ENCODE results near the gene NUP214.

NUP214 gene

GRCh38 chr9:131104016-131104740 is 21.2 kb upstream of the NUP214 start:
- no CpG with 5 or more reads among the region's 5 CpGs for WGBS (ENCODE audit: extremely low coverage, insufficient coverage, low lambda C conversion rate)
- H3K4me3 ChIP-seq (ENCODE audit: low read length): no peak overlapping the region
- H4K5ac ChIP-seq (ENCODE audit: low read length): no peak overlapping the region
- no peak overlapping the region for H3K4ac ChIP-seq (ENCODE audit: low read depth, low read length)
- peaks cover 3% of the 10 kb centered on the region for H3K79me1 ChIP-seq (ENCODE audit: low read length)
- no peak overlapping the region for H2AK5ac ChIP-seq (ENCODE audit: low read length)
- H3K56ac ChIP-seq (ENCODE audit: low read length): no peak overlapping the region
- H3K9ac ChIP-seq (ENCODE audit: low read length): no peak overlapping the region
- no peak overlapping the region for H3K27ac ChIP-seq (ENCODE audit: low read depth, low read length)
- no peak overlapping the region for H3K18ac ChIP-seq (ENCODE audit: low read length)
- H3K4me1 ChIP-seq (ENCODE audit: control insufficient read depth, low read depth, low read length): peaks cover 2% of the 10 kb centered on the region
- H2BK15ac ChIP-seq (replicated peaks; ENCODE audit: low read depth): no peak overlapping the region
- H2BK5ac ChIP-seq (ENCODE audit: low read length): no peak overlapping the region
- no peak overlapping the region for H4K8ac ChIP-seq (ENCODE audit: low read depth, low read length)
- DNase-seq: no peak
- H3K36me3 ChIP-seq (ENCODE audit: control insufficient read depth, insufficient read depth, low read length): peaks cover 4% of the 10 kb centered on the region
- H2BK120ac ChIP-seq (ENCODE audit: low read depth, low read length): no peak overlapping the region
- no peaks in the 10 kb centered on the region for H3K79me2 ChIP-seq (ENCODE audit: control insufficient read depth, insufficient read depth, low read length)
- H3K4me2 ChIP-seq (ENCODE audit: low read length): no peak overlapping the region
- H3K27me3 ChIP-seq (ENCODE audit: insufficient read depth, low read length, poor library complexity): no peaks in the 10 kb centered on the region
- no peak overlapping the region for H3K23ac ChIP-seq (ENCODE audit: low read length)

- Histone ChIP-seq H4K8ac (ENCODE audit: low read depth, low read length) (no peak overlapping the region), H3K4me3 (ENCODE audit: low read length) (no peak overlapping the region), H3K56ac (ENCODE audit: low read length) (no peak overlapping the region), H3K36me3 (ENCODE audit: control insufficient read depth, insufficient read depth, low read length) (peaks cover 4% of the 10 kb centered on the region), H2BK15ac (replicated peaks; ENCODE audit: low read depth) (no peak overlapping the region), H2AK5ac (ENCODE audit: low read length) (no peak overlapping the region), H3K79me2 (ENCODE audit: control insufficient read depth, insufficient read depth, low read length) (no peaks in the 10 kb centered on the region), H3K27ac (ENCODE audit: low read depth, low read length) (no peak overlapping the region), H2BK5ac (ENCODE audit: low read length) (no peak overlapping the region), H3K18ac (ENCODE audit: low read length) (no peak overlapping the region), H3K9ac (ENCODE audit: low read length) (no peak overlapping the region), H3K4me1 (ENCODE audit: control insufficient read depth, low read depth, low read length) (no peaks in the 10 kb centered on the region), H3K23ac (ENCODE audit: low read length) (no peak overlapping the region), H3K79me1 (ENCODE audit: low read length) (no peaks in the 10 kb centered on the region), H4K5ac (ENCODE audit: low read length) (no peak overlapping the region), H3K4me2 (ENCODE audit: low read length) (no peak overlapping the region), H3K4ac (ENCODE audit: low read depth, low read length) (no peak overlapping the region), H2BK120ac (ENCODE audit: low read depth, low read length) (no peak overlapping the region), H3K27me3 (ENCODE audit: insufficient read depth, low read length, poor library complexity) (no peaks in the 10 kb centered on the region)
- DNase-seq: no peak
- no CpG with 5 or more reads among the region's 8 CpGs for WGBS (ENCODE audit: extremely low coverage, insufficient coverage, low lambda C conversion rate)
These were observed 19.4 kb upstream of the NUP214 start for GRCh38 chr9:131105952-131106351.

GRCh38 chr9:131107760-131108159 is 17.6 kb upstream of the NUP214 start:
- Histone ChIP-seq H3K23ac (ENCODE audit: low read length) (no peak overlapping the region), H3K4me1 (ENCODE audit: control insufficient read depth, low read depth, low read length) (no peaks in the 10 kb centered on the region), H3K79me1 (ENCODE audit: low read length) (no peaks in the 10 kb centered on the region), H2BK15ac (replicated peaks; ENCODE audit: low read depth) (no peak overlapping the region), H4K5ac (ENCODE audit: low read length) (no peak overlapping the region), H3K36me3 (ENCODE audit: control insufficient read depth, insufficient read depth, low read length) (peaks cover 7% of the 10 kb centered on the region), H3K4me2 (ENCODE audit: low read length) (no peak overlapping the region), H3K4ac (ENCODE audit: low read depth, low read length) (no peak overlapping the region), H3K79me2 (ENCODE audit: control insufficient read depth, insufficient read depth, low read length) (no peaks in the 10 kb centered on the region), H4K8ac (ENCODE audit: low read depth, low read length) (no peak overlapping the region), H2BK5ac (ENCODE audit: low read length) (no peak overlapping the region), H3K9ac (ENCODE audit: low read length) (no peak overlapping the region), H3K27me3 (ENCODE audit: insufficient read depth, low read length, poor library complexity) (no peaks in the 10 kb centered on the region), H2BK120ac (ENCODE audit: low read depth, low read length) (no peak overlapping the region), H3K18ac (ENCODE audit: low read length) (no peak overlapping the region), H2AK5ac (ENCODE audit: low read length) (no peak overlapping the region), H3K27ac (ENCODE audit: low read depth, low read length) (no peak overlapping the region), H3K4me3 (ENCODE audit: low read length) (no peak overlapping the region), H3K56ac (ENCODE audit: low read length) (no peak overlapping the region)
- no CpG with 5 or more reads among the region's 8 CpGs for WGBS (ENCODE audit: extremely low coverage, insufficient coverage, low lambda C conversion rate)
- no peak for DNase-seq

- peak; percentile 54 for DNase-seq
- H3K4me2 ChIP-seq (ENCODE audit: low read length): no peak overlapping the region
- no CpG with 5 or more reads among the region's 10 CpGs for WGBS (ENCODE audit: extremely low coverage, insufficient coverage, low lambda C conversion rate)
- no peaks in the 10 kb centered on the region for H3K27me3 ChIP-seq (ENCODE audit: insufficient read depth, low read length, poor library complexity)
- H3K4me1 ChIP-seq (ENCODE audit: control insufficient read depth, low read depth, low read length): no peaks in the 10 kb centered on the region
- H3K27ac ChIP-seq (ENCODE audit: low read depth, low read length): no peak overlapping the region
- no peak overlapping the region for H2BK5ac ChIP-seq (ENCODE audit: low read length)
- no peak overlapping the region for H3K4ac ChIP-seq (ENCODE audit: low read depth, low read length)
- H3K9ac ChIP-seq (ENCODE audit: low read length): no peak overlapping the region
- H2AK5ac ChIP-seq (ENCODE audit: low read length): no peak overlapping the region
- H2BK120ac ChIP-seq (ENCODE audit: low read depth, low read length): no peak overlapping the region
- no peak overlapping the region for H4K8ac ChIP-seq (ENCODE audit: low read depth, low read length)
- H2BK15ac ChIP-seq (replicated peaks; ENCODE audit: low read depth): no peak overlapping the region
- H3K4me3 ChIP-seq (ENCODE audit: low read length): no peak overlapping the region
- H3K18ac ChIP-seq (ENCODE audit: low read length): no peak overlapping the region
- peaks cover 5% of the 10 kb centered on the region for H3K36me3 ChIP-seq (ENCODE audit: control insufficient read depth, insufficient read depth, low read length)
- H3K79me1 ChIP-seq (ENCODE audit: low read length): no peaks in the 10 kb centered on the region
- H3K79me2 ChIP-seq (ENCODE audit: control insufficient read depth, insufficient read depth, low read length): no peaks in the 10 kb centered on the region
- H4K5ac ChIP-seq (ENCODE audit: low read length): no peak overlapping the region
- H3K23ac ChIP-seq (ENCODE audit: low read length): no peak overlapping the region
- no peak overlapping the region for H3K56ac ChIP-seq (ENCODE audit: low read length)
These were observed 14.1 kb upstream of the NUP214 start for GRCh38 chr9:131111186-131111853.

- no CpG with 5 or more reads among the region's 25 CpGs for WGBS (ENCODE audit: extremely low coverage, insufficient coverage, low lambda C conversion rate)
- Histone ChIP-seq H3K4me2 (ENCODE audit: low read length) (no peak overlapping the region), H3K9ac (ENCODE audit: low read length) (no peak overlapping the region), H3K79me1 (ENCODE audit: low read length) (no peaks in the 10 kb centered on the region), H3K27me3 (ENCODE audit: insufficient read depth, low read length, poor library complexity) (no peaks in the 10 kb centered on the region), H2BK120ac (ENCODE audit: low read depth, low read length) (no peak overlapping the region), H3K36me3 (ENCODE audit: control insufficient read depth, insufficient read depth, low read length) (peaks cover 5% of the 10 kb centered on the region), H3K27ac (ENCODE audit: low read depth, low read length) (no peak overlapping the region), H3K56ac (ENCODE audit: low read length) (no peak overlapping the region), H4K8ac (ENCODE audit: low read depth, low read length) (no peak overlapping the region), H3K4me3 (ENCODE audit: low read length) (no peak overlapping the region), H2AK5ac (ENCODE audit: low read length) (no peak overlapping the region), H3K79me2 (ENCODE audit: control insufficient read depth, insufficient read depth, low read length) (no peaks in the 10 kb centered on the region), H4K5ac (ENCODE audit: low read length) (no peak overlapping the region), H2BK5ac (ENCODE audit: low read length) (no peak overlapping the region), H3K4ac (ENCODE audit: low read depth, low read length) (no peak overlapping the region), H2BK15ac (replicated peaks; ENCODE audit: low read depth) (no peak overlapping the region), H3K4me1 (ENCODE audit: control insufficient read depth, low read depth, low read length) (no peaks in the 10 kb centered on the region), H3K18ac (ENCODE audit: low read length) (no peak overlapping the region), H3K23ac (ENCODE audit: low read length) (no peak overlapping the region)
- peak; percentile 42 for DNase-seq
These were observed 13.5 kb upstream of the NUP214 start for GRCh38 chr9:131111854-131112311.
